SJCRH30 (cell line): ENCODE measurements around the gene PSMD9. TPM values are rescaled to one million over a fixed set of nuclear protein-coding genes. Genes with fewer than 3 reads are reported as not detected.
A peak's percentile ranks its signal among the peaks of the same experiment; 100 is the strongest.
"Not testable (repeated sequence)": the region's sequence is repeated elsewhere in the genome, so short reads cannot be mapped to it uniquely, and the experiment has no call there.

Source experiments
- DNase-seq, 2 experiments: peaks; one replicate each; pipeline ENCODE4 v3.0.0-alpha.2; 2015 to 2020
- H3K27ac ChIP-seq: fragments of 250-450 bp; sonication (Bioruptor Pico); 2 replicates; pipeline ENCODE4 v1.5.1; 2020; ENCODE audit warnings: mild to moderate bottlenecking, moderate library complexity
- H3K27me3 ChIP-seq: fragments of 250-450 bp; sonication (Bioruptor Pico); 2 replicates; pipeline ENCODE4 v1.5.1; 2020; ENCODE audit warnings: mild to moderate bottlenecking, moderate library complexity
- H3K36me3 ChIP-seq: fragments of 250-450 bp; sonication (Bioruptor Pico); 2 replicates; pipeline ENCODE4 v1.5.1; 2020; ENCODE audit warnings: mild to moderate bottlenecking, moderate library complexity
- H3K4me1 ChIP-seq: fragments of 250-450 bp; sonication (Bioruptor Pico); 2 replicates; pipeline ENCODE4 v1.5.1; 2020; ENCODE audit warnings: mild to moderate bottlenecking, moderate library complexity
- H3K4me3 ChIP-seq: fragments of 250-450 bp; sonication (Bioruptor Pico); 2 replicates; pipeline ENCODE4 v1.5.1; 2020; ENCODE audit warnings: mild to moderate bottlenecking, moderate library complexity
- H3K9me3 ChIP-seq: fragments of 250-450 bp; sonication (Bioruptor Pico); replicated peaks from 2 replicates; pipeline ENCODE4 v1.5.1; 2020; ENCODE audit warnings: mild to moderate bottlenecking, moderate library complexity
- total RNA-seq: library from RNA; depleted of rRNA; stranded (reverse); fragments of >200 nt; shearing (Covaris generic); gene quantifications from 2 replicates; pipeline ENCODE4 v1.2.3, GENCODE V29; 2014; rRNA removed

PSMD9 gene
- 28.9 and 32.3 TPM in 2 replicates for total RNA-seq

DNA sequence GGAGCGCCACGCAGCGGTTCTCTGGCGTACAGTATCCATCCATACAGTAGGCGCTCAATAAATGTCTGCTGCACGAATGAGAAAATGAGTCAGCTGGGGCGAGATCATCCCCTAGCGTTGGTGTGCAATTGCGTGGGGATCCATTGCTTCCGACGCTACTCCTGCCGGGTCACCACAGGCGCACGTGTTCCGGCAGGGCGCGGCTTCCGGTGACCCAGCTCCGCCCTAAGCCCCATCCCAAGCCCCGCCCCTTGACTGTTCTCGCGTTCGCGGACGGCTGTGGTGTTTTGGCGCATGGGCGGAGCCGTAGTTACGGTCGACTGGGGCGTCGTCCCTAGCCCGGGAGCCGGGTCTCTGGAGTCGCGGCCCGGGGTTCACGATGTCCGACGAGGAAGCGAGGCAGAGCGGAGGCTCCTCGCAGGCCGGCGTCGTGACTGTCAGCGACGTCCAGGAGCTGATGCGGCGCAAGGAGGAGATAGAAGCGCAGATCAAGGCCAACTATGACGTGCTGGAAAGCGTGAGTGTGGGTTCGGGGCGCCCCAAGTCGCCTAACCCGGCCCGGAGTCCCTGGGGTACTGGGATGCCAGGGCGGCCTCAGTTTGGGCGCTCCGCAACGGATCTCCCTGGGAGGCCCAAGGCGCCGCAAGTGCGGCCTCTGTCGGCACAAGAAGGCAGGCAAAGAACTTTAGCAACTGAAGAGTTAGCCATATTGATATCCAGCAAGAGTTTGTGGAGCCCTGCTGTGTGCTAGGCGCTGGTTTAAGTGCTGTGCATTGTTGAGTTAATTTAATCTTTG is at the start of gene PSMD9:
TSS of gene PSMD9 (plus strand) at position 313 of the 796 bp plus-strand sequence. CDS start at position 380, 67 bp downstream.
- peak within 1 kb of the TSS; percentile 58 for H3K27ac ChIP-seq
- DNase-seq = peak; percentile 97 to 98
- no peaks in the 10 kb centered on the region for H3K9me3 ChIP-seq

DNA sequence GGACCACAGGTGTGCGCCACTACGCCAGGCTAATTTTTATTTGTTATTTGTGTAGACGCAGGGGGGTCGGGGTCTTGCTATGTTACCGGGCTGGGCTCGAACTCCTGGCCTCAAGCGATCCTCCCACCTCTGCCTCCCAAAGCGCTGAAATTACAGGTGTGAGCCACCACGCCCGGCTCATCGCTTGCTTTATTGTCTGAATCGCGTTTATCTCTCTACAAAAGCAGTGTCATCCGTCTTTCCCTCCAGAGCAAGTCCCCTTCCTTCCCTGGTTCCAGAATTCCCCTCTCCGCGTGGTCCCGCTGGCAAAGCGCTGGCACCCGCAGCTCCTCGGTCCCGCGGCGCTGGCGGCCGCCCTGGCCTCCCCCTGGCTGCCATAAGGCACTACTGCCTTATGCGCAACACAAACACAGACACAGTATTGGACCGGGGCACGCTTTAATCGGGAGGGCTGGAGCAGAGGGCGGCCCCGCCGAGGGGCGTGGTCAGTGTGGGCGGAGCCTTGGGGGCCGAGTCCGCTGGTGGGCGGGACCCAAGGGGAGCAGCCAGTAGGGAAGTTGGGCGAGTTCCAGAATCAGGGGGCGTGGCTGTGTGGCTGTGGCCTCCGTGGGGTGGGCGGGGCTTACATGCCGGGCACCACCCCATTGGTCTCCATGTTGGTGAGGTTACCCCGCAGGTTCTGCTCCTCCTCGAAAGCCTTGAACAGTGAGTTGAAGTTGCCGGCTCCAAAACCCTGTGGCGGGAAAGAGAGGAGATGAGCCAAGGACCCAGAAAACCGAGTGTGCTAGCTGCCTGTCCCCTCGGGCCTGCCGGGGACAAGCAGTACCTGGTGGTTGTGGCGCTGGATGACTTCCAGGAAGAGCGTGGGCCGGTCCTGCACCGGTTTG is 49.2 kb upstream of the PSMD9 start:
- peak; percentile 99 for DNase-seq
- Histone ChIP-seq H3K27ac (no peak overlapping the region), H3K4me1 (no peaks in the 10 kb centered on the region), H3K4me3 (peak overlapping the region; percentile 65), H3K27me3 (no peaks in the 10 kb centered on the region), H3K36me3 (no peaks in the 10 kb centered on the region), H3K9me3 (no peaks in the 10 kb centered on the region)

More for the DNA sequence above, at the start of gene PSMD9:
- Histone ChIP-seq H3K4me1 (peaks cover 4% of the 10 kb centered on the region; the same call in 1 of the 2 replicates), H3K27me3 (no peaks in the 10 kb centered on the region; the same call in 1 of the 2 replicates), H3K36me3 (no peaks in the 10 kb centered on the region), H3K4me3 (peak within 1 kb of the TSS; percentile 75)

- no peak for DNase-seq
- H3K9me3 ChIP-seq = no peaks in the 10 kb centered on the region
- peak overlapping the region; percentile 65 for H3K4me3 ChIP-seq
- no peaks in the 10 kb centered on the region for H3K36me3 ChIP-seq
- H3K4me1 ChIP-seq = no peaks in the 10 kb centered on the region
- H3K27ac ChIP-seq = no peak overlapping the region
- H3K27me3 ChIP-seq = no peaks in the 10 kb centered on the region
These were observed 48.4 kb upstream of the PSMD9 start for GRCh38 chr12:121839993-121840761.

- no peaks in the 10 kb centered on the region for H3K9me3 ChIP-seq
- no peak for DNase-seq
These were observed 45.2 kb upstream of the PSMD9 start for GRCh38 chr12:121843236-121843982.

DNA sequence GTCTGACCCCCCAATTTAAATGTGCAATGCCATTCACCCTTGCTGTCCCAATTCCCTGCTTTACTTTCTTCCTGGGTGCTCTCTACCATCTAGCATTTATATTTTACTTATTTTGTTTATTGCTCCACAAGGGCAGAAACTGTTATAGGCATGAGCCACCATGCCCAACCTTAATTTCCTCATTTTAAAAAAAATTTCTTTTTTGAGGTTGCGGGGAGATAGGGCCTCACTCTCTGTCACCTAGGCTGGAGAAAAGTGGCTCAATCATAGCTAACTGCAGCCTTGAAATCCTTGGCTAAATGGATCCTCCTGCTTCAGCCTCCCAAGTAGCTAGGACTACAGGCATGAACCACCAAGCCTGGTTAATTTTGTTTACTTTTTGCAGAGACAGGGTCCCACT is 42.9 kb upstream of the PSMD9 start:
- Histone ChIP-seq H3K4me3 (no peak overlapping the region), H3K9me3 (no peaks in the 10 kb centered on the region), H3K4me1 (no peaks in the 10 kb centered on the region), H3K27me3 (no peaks in the 10 kb centered on the region), H3K36me3 (no peaks in the 10 kb centered on the region), H3K27ac (no peak overlapping the region)
- DNase-seq = no peak

More at GRCh38 chr12:121843236-121843982, 45.2 kb upstream of the PSMD9 start:
- Histone ChIP-seq H3K27me3 (no peaks in the 10 kb centered on the region), H3K4me3 (no peak overlapping the region), H3K4me1 (no peaks in the 10 kb centered on the region), H3K27ac (no peak overlapping the region), H3K36me3 (no peaks in the 10 kb centered on the region)

DNA sequence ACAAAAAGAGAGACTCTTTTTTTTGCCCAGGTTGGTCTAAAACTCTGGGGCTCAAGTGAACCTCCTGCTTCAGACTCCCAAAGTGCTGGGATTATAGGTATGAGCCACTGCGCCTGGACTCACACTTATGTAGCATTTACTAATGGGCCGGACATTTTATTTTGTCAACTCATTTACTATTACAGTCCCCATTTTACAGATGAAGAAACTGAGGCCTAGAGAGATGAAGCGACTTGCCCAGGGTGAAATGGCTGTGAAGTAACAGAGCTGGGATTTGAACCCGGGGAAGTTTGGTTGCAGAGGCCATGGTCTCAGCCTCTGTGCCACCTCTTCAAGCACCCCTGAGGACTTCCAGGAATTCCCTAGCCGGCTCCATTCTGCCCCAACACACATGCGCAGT is 39.4 kb upstream of the PSMD9 start:
- Histone ChIP-seq H3K27ac (no peak overlapping the region), H3K36me3 (no peaks in the 10 kb centered on the region), H3K4me3 (no peak overlapping the region), H3K27me3 (no peaks in the 10 kb centered on the region), H3K4me1 (no peaks in the 10 kb centered on the region), H3K9me3 (no peaks in the 10 kb centered on the region)
- DNase-seq = no peak

DNA sequence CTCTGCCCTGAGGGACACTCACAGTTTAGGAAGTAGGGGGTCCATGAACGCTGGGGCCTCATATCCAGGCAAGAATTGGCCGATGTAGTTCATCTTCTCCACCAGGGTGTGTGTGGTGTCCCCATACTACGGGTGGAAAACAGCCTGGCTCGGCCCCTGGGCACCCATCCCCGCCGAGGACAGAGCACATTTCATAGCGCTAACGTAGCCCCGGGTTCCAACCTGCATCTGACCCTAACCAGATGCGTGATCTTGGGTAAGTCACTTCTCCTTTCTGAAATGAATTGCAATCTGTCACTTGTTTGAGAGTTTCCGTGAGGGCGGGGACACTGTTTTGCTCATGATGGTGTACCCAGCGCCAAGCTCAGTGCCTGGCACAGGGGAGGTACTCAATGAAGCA is 38.9 kb upstream of the PSMD9 start:
- H3K36me3 ChIP-seq = no peaks in the 10 kb centered on the region

GRCh38 chr12:121852392-121852791 is 36.2 kb upstream of the PSMD9 start:
- H3K4me3 ChIP-seq, H3K27me3 ChIP-seq, H3K27ac ChIP-seq, DNase-seq, H3K36me3 ChIP-seq, H3K4me1 ChIP-seq, H3K9me3 ChIP-seq: not testable (repeated sequence)

More for the DNA sequence above, 38.9 kb upstream of the PSMD9 start:
- H3K4me1 ChIP-seq = no peaks in the 10 kb centered on the region
- no peak overlapping the region for H3K4me3 ChIP-seq
- H3K27me3 ChIP-seq = no peaks in the 10 kb centered on the region
- DNase-seq = no peak
- no peak overlapping the region for H3K27ac ChIP-seq
- H3K9me3 ChIP-seq = no peaks in the 10 kb centered on the region

GRCh38 chr12:121857322-121858246 is 31.0 kb upstream of the PSMD9 start:
- no peak overlapping the region for H3K27ac ChIP-seq
- H3K4me3 ChIP-seq = no peak overlapping the region
- H3K36me3 ChIP-seq = no peaks in the 10 kb centered on the region
- peaks cover 20% of the 10 kb centered on the region for H3K4me1 ChIP-seq
- H3K9me3 ChIP-seq = no peaks in the 10 kb centered on the region
- H3K27me3 ChIP-seq = no peaks in the 10 kb centered on the region
- DNase-seq = no peak

DNA sequence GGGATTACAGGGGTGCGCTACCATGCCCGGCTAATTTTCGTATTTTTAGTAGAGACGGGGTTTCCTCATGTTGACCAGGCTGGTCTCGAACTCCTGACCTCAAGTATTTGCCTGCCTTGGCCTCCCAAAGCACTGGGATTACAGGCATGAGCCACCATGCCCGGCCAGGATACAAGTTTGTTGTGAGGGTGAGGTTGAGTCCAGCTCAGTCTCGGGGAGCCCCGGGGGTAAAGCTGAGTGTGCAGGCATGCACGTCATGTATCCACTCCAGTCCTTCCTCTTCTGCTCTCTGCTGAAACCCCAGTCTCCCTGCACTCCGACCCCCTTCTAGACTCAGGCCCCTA is 30.3 kb upstream of the PSMD9 start:
- Histone ChIP-seq H3K4me3 (no peak overlapping the region), H3K36me3 (no peaks in the 10 kb centered on the region), H3K27me3 (no peaks in the 10 kb centered on the region), H3K4me1 (peaks cover 20% of the 10 kb centered on the region), H3K9me3 (no peaks in the 10 kb centered on the region), H3K27ac (no peak overlapping the region)
- DNase-seq = no peak

GRCh38 chr12:121858662-121859572 is 29.7 kb upstream of the PSMD9 start, which contains the start of gene HPD:
HPD (minus strand) TSS chr12:121858859; CDS start chr12:121858823, 36 bp downstream.
- Histone ChIP-seq H3K27ac (peak within 1 kb of the TSS; percentile 38), H3K9me3 (no peaks in the 10 kb centered on the region), H3K4me3 (no peak within 1 kb of the TSS; the same call in 1 of the 2 replicates), H3K4me1 (peaks cover 20% of the 10 kb centered on the region), H3K36me3 (no peaks in the 10 kb centered on the region), H3K27me3 (no peaks in the 10 kb centered on the region)
- peak; percentile 72 to 77 for DNase-seq

DNA sequence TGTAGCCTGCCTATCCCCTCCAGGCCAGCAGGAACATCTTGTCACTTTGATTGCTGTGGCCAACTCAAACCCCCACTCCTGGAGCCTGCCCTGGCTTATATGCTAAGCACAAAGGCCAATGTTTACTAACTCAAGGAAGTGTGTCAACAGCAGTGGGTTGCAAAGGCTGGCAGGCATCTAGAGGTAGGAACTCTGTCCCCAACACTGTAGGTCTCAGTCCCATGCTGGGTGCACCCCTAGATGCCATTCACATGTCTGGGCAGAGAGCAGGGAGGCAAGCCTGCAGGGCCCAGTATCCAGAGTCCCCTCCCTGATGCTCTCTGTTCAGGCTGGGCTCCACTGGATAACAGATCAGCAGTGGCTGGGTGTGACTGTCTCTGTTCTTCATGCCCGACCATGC is 28.3 kb upstream of the PSMD9 start:
- no peak overlapping the region for H3K4me3 ChIP-seq
- no peak for DNase-seq
- no peak overlapping the region for H3K27ac ChIP-seq
- H3K36me3 ChIP-seq = no peaks in the 10 kb centered on the region
- H3K4me1 ChIP-seq = peaks cover 20% of the 10 kb centered on the region
- no peaks in the 10 kb centered on the region for H3K27me3 ChIP-seq
- no peaks in the 10 kb centered on the region for H3K9me3 ChIP-seq
